HG02973 (cell line): ENCODE measurements around the gene FRMD4B.
A peak's percentile ranks its signal among the peaks of the same experiment; 100 is the strongest.

Experiments used
- ATAC-seq: cut with Tn5 transposase; IDR thresholded peaks from one replicate; pipeline ENCODE4 v1.9.1; 2021; ENCODE audit warnings: moderate library complexity; ENCODE audit not compliant: unreplicated experiment

Gene FRMD4B

GRCh38 chr3:69367586-69367985, 18.3 kb downstream of the FRMD4B start:
- ATAC-seq = no peak

- no peak for ATAC-seq
These were observed 21.5 kb downstream of the FRMD4B start for GRCh38 chr3:69364354-69364753.

- ATAC-seq = no peak
These were observed 25.2 kb downstream of the FRMD4B start for GRCh38 chr3:69360690-69361089.

GRCh38 chr3:69359916-69360315, 26.0 kb downstream of the FRMD4B start:
- no peak for ATAC-seq

GRCh38 chr3:69359339-69359893, 26.5 kb downstream of the FRMD4B start:
- ATAC-seq = no peak

GRCh38 chr3:69357196-69357595, 28.7 kb downstream of the FRMD4B start:
- no peak for ATAC-seq

GRCh38 chr3:69354948-69355347, 30.9 kb downstream of the FRMD4B start:
- ATAC-seq = no peak

GRCh38 chr3:69353503-69353902, 32.4 kb downstream of the FRMD4B start:
- ATAC-seq = no peak

- ATAC-seq = no peak
These were observed 32.8 kb downstream of the FRMD4B start for GRCh38 chr3:69353088-69353478.

GRCh38 chr3:69352305-69353087, 33.4 kb downstream of the FRMD4B start:
- no peak for ATAC-seq

GRCh38 chr3:69343875-69344274, 42.0 kb downstream of the FRMD4B start:
- no peak for ATAC-seq

- no peak for ATAC-seq
These were observed 43.8 kb downstream of the FRMD4B start for GRCh38 chr3:69342074-69342473.

GRCh38 chr3:69339760-69340159, 46.1 kb downstream of the FRMD4B start:
- ATAC-seq = no peak

- ATAC-seq = no peak
These were observed 47.0 kb downstream of the FRMD4B start for GRCh38 chr3:69338911-69339310.

GRCh38 chr3:69332934-69333333, 53.0 kb downstream of the FRMD4B start:
- no peak for ATAC-seq

- no peak for ATAC-seq
These were observed 54.9 kb downstream of the FRMD4B start for GRCh38 chr3:69330891-69331400.

GRCh38 chr3:69329892-69330291, 56.0 kb downstream of the FRMD4B start:
- no peak for ATAC-seq

GRCh38 chr3:69328963-69329302, 57.0 kb downstream of the FRMD4B start:
- no peak for ATAC-seq

- ATAC-seq = no peak
These were observed 57.6 kb downstream of the FRMD4B start for GRCh38 chr3:69328103-69328962.

- ATAC-seq = peak; percentile 90
These were observed 59.0 kb downstream of the FRMD4B start for GRCh38 chr3:69326855-69327300.

GRCh38 chr3:69325151-69325550, 60.7 kb downstream of the FRMD4B start:
- no peak for ATAC-seq
